Gastroesophageal sphincter (tissue), 4 donors: ENCODE results near the gene OR1K1. TPM values are rescaled to one million over a fixed set of nuclear protein-coding genes. Genes with fewer than 3 reads are reported as not detected.
"Not testable (repeated sequence)": the region's sequence is repeated elsewhere in the genome, so short reads cannot be mapped to it uniquely, and the experiment has no call there.

Experiments
- ATAC-seq: fragments of 150-250 bp; one replicate; pipeline ENCODE4 v1.9.1; 2016; ENCODE audit warnings: mild to moderate bottlenecking, moderate library complexity
- H3K27ac ChIP-seq, 4 donors: fragments of 200-600 bp; sonication (generic) in 3 of 4; 1 replicate in 3 of 4; 2 replicates in 1 of 4; pipeline ENCODE4 v1.5.1; 2016 to 2019
- H3K27me3 ChIP-seq: fragments of 200-600 bp; sonication (generic); one replicate; pipeline ENCODE4 v1.5.1; 2019
- H3K36me3 ChIP-seq, 2 donors: fragments of 200-600 bp; sonication (generic); one replicate each; pipeline ENCODE4 v1.5.1; 2019; ENCODE audit warnings: control low read depth in 1 of 2
- H3K4me1 ChIP-seq, 3 donors: fragments of 200-600 bp; sonication (generic); 1 replicate in 2 of 3; 2 replicates in 1 of 3; pipeline ENCODE4 v1.5.1; 2016 to 2019; ENCODE audit warnings: control low read depth in 2 of 3
- H3K4me3 ChIP-seq, 2 donors: fragments of 200-600 bp; sonication (generic); one replicate each; pipeline ENCODE4 v1.5.1; 2019; ENCODE audit warnings: mild to moderate bottlenecking in 1 of 2, moderate library complexity in 1 of 2
- H3K9me3 ChIP-seq, 3 donors: fragments of 200-600 bp; sonication (generic); one replicate each; pipeline ENCODE4 v1.5.1; 2017 to 2019; ENCODE audit warnings: control low read depth in 2 of 3
- CTCF ChIP-seq, 4 experiments: fragments of 200-600 bp in 2 of 4; fragments of 450-650 bp in 2 of 4; sonication (generic) in 1 of 4; IDR thresholded peaks; one replicate each; pipeline ENCODE4 v1.5.1; 2017 to 2019; ENCODE audit warnings: antibody characterized with exemption in 4 of 4, mild to moderate bottlenecking in 2 of 4, moderate library complexity in 2 of 4
- EP300 ChIP-seq: sonication (generic); formaldehyde crosslinking; IDR thresholded peaks from one replicate; pipeline ENCODE4 v1.6.1; 2017; ENCODE audit warnings: antibody characterized with exemption, mild to moderate bottlenecking
- POLR2A ChIP-seq, 2 donors: fragments of 450-650 bp; IDR thresholded peaks; one replicate each; pipeline ENCODE4 v1.6.1; 2017; ENCODE audit warnings: antibody characterized with exemption in 2 of 2, mild to moderate bottlenecking in 2 of 2, moderate library complexity in 1 of 2
- POLR2AphosphoS5 ChIP-seq: sonication (generic); formaldehyde crosslinking; IDR thresholded peaks from one replicate; pipeline ENCODE4 v1.6.1; 2017; ENCODE audit warnings: antibody characterized with exemption
- WGBS, 2 donors: methylation state at CpG; one replicate each; pipeline ENCODE4 v1.1.5; 2018; ENCODE audit warnings: low coverage in 1 of 2; 5-methylcytosine and 5-hydroxymethylcytosine counted together
- total RNA-seq, 4 donors: library from RNA; depleted of rRNA; stranded (reverse); fragments of >200 nt; gene quantifications; one replicate each; pipeline ENCODE4 v1.1.0, GENCODE V29; 2016

The OR1K1 gene
- total RNA-seq, 4 donors from 2014 or later, result not detected

- Histone ChIP-seq H3K4me1 (peaks cover 0 to 50% (median 14%) of the 10 kb centered on the region in 3 donors), H3K4me3 (peak overlapping the region; percentile 52 to 66), H3K27ac (peak overlapping the region; percentile 75 to 99 (median 94)), H3K27me3 (no peaks in the 10 kb centered on the region), H3K9me3 (no peaks in the 10 kb centered on the region), H3K36me3 (peaks cover 0 to 32% of the 10 kb centered on the region in 2 donors)
- 0% methylated on average over 5 to 7 of the region's 8 CpGs for WGBS, 2 donors
- peak; percentile 16 for ATAC-seq
- no peak for TF ChIP-seq EP300
- no peak for TF ChIP-seq POLR2AphosphoS5
- peak in 1 of 4 experiments; percentile 6 for TF ChIP-seq CTCF (IDR thresholded peaks at IDR 0.05)
- no peak for TF ChIP-seq POLR2A (IDR thresholded peaks at IDR 0.05)
Observed at GRCh38 chr9:122827761-122828093, 27.8 kb downstream of the OR1K1 start.

- peaks cover 0 to 21% of the 10 kb centered on the region in 2 donors for H3K36me3 ChIP-seq
- WGBS, 2 donors, result 66 to 99% methylated on average over 10 to 16 of the region's 18 CpGs
- peaks cover 0 to 41% (median 14%) of the 10 kb centered on the region in 3 donors for H3K4me1 ChIP-seq
- H3K4me3 ChIP-seq, result peak overlapping the region; percentile 52 to 66
- not testable (repeated sequence) for ATAC-seq, H3K27me3 ChIP-seq, H3K9me3 ChIP-seq
- H3K27ac ChIP-seq, result peak overlapping the region; percentile 75 to 99 (median 94)
Observed at GRCh38 chr9:122828965-122829284, 29.0 kb downstream of the OR1K1 start.

- Histone ChIP-seq H3K36me3 (no peaks in the 10 kb centered on the region), H3K27ac (no peak overlapping the region), H3K4me3 (no peak overlapping the region), H3K27me3 (no peaks in the 10 kb centered on the region), H3K9me3 (no peaks in the 10 kb centered on the region), H3K4me1 (peaks cover 0 to 10% (median 4%) of the 10 kb centered on the region in 3 donors)
- TF ChIP-seq POLR2AphosphoS5 (no peak), POLR2A (IDR thresholded peaks at IDR 0.05) (no peak), EP300 (no peak), CTCF (IDR thresholded peaks at IDR 0.05) (no peak)
- no peak for ATAC-seq
- WGBS, 2 donors, result 97% methylated on average over 3 of the region's 3 CpGs; no CpG with 5 or more reads in 1 of the 2 donors
Observed at GRCh38 chr9:122832194-122832593, 32.3 kb downstream of the OR1K1 start.

- TF ChIP-seq EP300 (no peak), POLR2A (IDR thresholded peaks at IDR 0.05) (no peak), POLR2AphosphoS5 (no peak), CTCF (IDR thresholded peaks at IDR 0.05) (no peak)
- no peaks in the 10 kb centered on the region for H3K36me3 ChIP-seq
- H3K4me3 ChIP-seq, result no peak overlapping the region
- H3K9me3 ChIP-seq, result no peaks in the 10 kb centered on the region
- H3K27me3 ChIP-seq, result no peaks in the 10 kb centered on the region
- ATAC-seq, result no peak
- no peak overlapping the region for H3K27ac ChIP-seq
- no peaks in the 10 kb centered on the region for H3K4me1 ChIP-seq
- 49% methylated on average over 4 of the region's 4 CpGs; no CpG with 5 or more reads in 1 of the 2 donors for WGBS, 2 donors
Observed at GRCh38 chr9:122835313-122835731, 35.4 kb downstream of the OR1K1 start.

GRCh38 chr9:122837266-122837850 lies 37.4 kb downstream of the OR1K1 start:
- Histone ChIP-seq H3K27ac (no peak overlapping the region), H3K9me3 (no peaks in the 10 kb centered on the region), H3K4me3 (no peak overlapping the region), H3K36me3 (no peaks in the 10 kb centered on the region), H3K27me3 (no peaks in the 10 kb centered on the region), H3K4me1 (no peaks in the 10 kb centered on the region)
- 80 to 95% methylated on average over 3 of the region's 14 CpGs for WGBS, 2 donors
- ATAC-seq, result no peak
- TF ChIP-seq CTCF (IDR thresholded peaks at IDR 0.05) (no peak), POLR2AphosphoS5 (no peak), EP300 (no peak), POLR2A (IDR thresholded peaks at IDR 0.05) (no peak)

GRCh38 chr9:122838441-122838840 lies 38.5 kb downstream of the OR1K1 start:
- H3K4me3 ChIP-seq, H3K4me1 ChIP-seq, H3K27me3 ChIP-seq, H3K9me3 ChIP-seq, H3K27ac ChIP-seq, H3K36me3 ChIP-seq, ATAC-seq: not testable (repeated sequence)
- WGBS, 2 donors, result 60 to 83% methylated on average over 1 of the region's 3 CpGs
